ENCODE results near the gene MYBBP1A. TPM values are rescaled to one million over a fixed set of nuclear protein-coding genes. Genes with fewer than 3 reads are reported as not detected.

MYBBP1A gene
- polyA plus RNA-seq, 1 donor: 36.9 TPM

- DNase-seq: no peak
These were observed 18.3 kb downstream of the MYBBP1A start for GRCh38 chr17:4536742-4537411.

GRCh38 chr17:4536259-4536741 is 18.9 kb downstream of the MYBBP1A start:
- no peak for DNase-seq

- DNase-seq: no peak
These were observed 19.4 kb downstream of the MYBBP1A start for GRCh38 chr17:4535667-4536258.

GRCh38 chr17:4534928-4535666 is 20.1 kb downstream of the MYBBP1A start:
- DNase-seq: no peak

GRCh38 chr17:4534515-4534914 is 20.7 kb downstream of the MYBBP1A start:
- no peak for DNase-seq

- DNase-seq: no peak
These were observed 21.4 kb downstream of the MYBBP1A start for GRCh38 chr17:4533523-4534504.

- DNase-seq: no peak
These were observed 22.2 kb downstream of the MYBBP1A start for GRCh38 chr17:4532860-4533522.

GRCh38 chr17:4531988-4532736 is 23.0 kb downstream of the MYBBP1A start:
- DNase-seq: no peak

- no peak for DNase-seq
These were observed 24.1 kb downstream of the MYBBP1A start for GRCh38 chr17:4530799-4531730.

- no peak for DNase-seq
These were observed 25.5 kb downstream of the MYBBP1A start for GRCh38 chr17:4529533-4530152.

- no peak for DNase-seq
These were observed 27.5 kb downstream of the MYBBP1A start for GRCh38 chr17:4527566-4528125.

GRCh38 chr17:4527134-4527533 is 28.1 kb downstream of the MYBBP1A start:
- DNase-seq: no peak

- DNase-seq: no peak
These were observed 29.3 kb downstream of the MYBBP1A start for GRCh38 chr17:4525691-4526397.

GRCh38 chr17:4523946-4524345 is 31.2 kb downstream of the MYBBP1A start:
- no peak for DNase-seq

- no peak for DNase-seq
These were observed 32.5 kb downstream of the MYBBP1A start for GRCh38 chr17:4522661-4523060.

- DNase-seq: no peak
These were observed 34.1 kb downstream of the MYBBP1A start for GRCh38 chr17:4520894-4521600.

- DNase-seq: no peak
These were observed 34.9 kb downstream of the MYBBP1A start for GRCh38 chr17:4520060-4520893.
